ENCODE results near the gene P3R3URF.

P3R3URF gene

DNA sequence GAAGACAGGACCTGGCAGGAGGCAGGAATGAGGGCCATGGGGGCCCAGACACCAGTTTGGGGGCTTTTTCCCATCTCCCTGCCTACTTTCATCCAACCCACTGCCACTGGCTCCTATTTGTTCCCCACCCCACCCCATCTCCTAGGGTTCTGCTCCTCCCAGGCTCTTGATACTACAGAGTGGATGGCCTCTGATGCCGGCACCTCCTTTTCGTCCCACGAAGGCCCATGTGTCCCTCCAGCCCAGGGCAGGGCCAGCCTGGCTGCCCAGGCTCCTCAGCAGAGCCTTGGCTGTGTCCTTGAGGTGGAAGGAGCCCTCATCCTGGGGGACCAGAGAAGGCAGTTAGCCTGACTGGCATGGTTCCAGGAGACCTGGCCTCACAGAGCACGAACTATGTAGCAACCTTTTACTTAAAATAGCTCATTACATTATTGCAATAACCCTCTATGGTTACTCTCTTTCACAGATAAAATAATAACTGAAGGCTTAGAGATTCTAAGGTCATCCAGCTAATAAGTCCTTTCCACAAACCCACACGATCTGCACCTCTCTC is 18.4 kb upstream of the P3R3URF start:
- TF ChIP-seq, protein P1, sequence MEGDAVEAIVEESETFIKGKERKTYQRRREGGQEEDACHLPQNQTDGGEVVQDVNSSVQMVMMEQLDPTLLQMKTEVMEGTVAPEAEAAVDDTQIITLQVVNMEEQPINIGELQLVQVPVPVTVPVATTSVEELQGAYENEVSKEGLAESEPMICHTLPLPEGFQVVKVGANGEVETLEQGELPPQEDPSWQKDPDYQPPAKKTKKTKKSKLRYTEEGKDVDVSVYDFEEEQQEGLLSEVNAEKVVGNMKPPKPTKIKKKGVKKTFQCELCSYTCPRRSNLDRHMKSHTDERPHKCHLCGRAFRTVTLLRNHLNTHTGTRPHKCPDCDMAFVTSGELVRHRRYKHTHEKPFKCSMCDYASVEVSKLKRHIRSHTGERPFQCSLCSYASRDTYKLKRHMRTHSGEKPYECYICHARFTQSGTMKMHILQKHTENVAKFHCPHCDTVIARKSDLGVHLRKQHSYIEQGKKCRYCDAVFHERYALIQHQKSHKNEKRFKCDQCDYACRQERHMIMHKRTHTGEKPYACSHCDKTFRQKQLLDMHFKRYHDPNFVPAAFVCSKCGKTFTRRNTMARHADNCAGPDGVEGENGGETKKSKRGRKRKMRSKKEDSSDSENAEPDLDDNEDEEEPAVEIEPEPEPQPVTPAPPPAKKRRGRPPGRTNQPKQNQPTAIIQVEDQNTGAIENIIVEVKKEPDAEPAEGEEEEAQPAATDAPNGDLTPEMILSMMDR (IDR thresholded peaks at IDR 0.05; ENCODE audit: low read depth, low read length), result no peak
- DNase-seq (ENCODE audit: low read depth in 2 of 2), result peak in 1 of 2 donors; percentile 19
- no peak overlapping the region for H3K4me3 ChIP-seq (replicated peaks in 1 of 2; ENCODE audit: low read depth in 2 of 2, low read length in 2 of 2)

DNA sequence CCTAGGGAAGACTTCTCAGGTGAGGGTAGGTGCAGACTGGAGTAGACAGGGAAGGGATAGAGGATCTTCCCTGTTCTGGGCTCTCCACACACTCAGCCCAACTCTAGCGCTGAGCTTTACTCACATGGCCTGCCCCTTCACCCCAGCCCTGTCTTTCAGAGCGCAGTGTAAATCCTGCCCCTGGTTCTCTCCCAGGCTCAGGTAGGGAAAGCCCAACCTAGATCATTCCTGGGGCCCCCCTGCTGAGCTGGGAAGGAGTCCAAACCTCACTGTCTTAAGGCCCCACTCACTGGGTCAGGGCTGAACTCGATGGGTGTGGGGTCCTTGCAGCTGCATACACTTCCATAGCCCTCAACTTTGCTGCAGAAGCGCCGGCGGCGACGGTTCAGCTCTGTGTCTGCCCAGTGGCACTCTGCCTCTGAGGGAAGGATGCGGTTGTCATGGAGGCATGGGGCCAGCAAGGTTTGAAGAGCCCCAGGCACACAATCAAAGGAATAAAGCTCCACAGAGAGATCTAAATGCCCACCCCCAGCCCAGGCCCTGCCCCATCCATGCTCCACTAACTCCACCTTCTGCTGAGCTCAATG is 17.8 kb upstream of the P3R3URF start:
- TF ChIP-seq, protein P1 (IDR thresholded peaks at IDR 0.05; ENCODE audit: low read depth, low read length), result no peak

DNA sequence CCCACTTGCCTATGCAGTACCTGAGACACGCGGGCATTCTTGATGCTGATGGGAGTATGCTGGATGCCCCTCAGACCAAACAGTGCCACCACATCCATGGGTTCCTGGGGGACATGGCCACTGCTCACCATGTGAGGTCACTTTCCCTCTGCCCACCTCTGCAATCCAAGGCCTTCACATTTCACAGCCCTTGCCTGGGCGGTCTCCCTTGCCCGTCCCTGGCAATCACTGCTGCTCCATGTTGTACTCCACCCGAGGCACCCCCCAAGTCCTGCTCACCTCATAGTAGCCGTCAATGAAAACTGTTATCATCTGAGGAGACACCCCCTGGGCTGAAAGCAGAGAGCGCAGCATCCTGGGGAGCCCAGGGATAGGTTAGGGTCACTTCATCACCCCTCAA is 17.0 kb upstream of the P3R3URF start:
- H3K4me3 ChIP-seq (replicated peaks in 1 of 2; ENCODE audit: low read depth in 2 of 2, low read length in 2 of 2), result no peak overlapping the region

More for the DNA sequence above, 17.8 kb upstream of the P3R3URF start:
- DNase-seq (ENCODE audit: low read depth in 2 of 2), result no peak
- H3K4me3 ChIP-seq (replicated peaks in 1 of 2; ENCODE audit: low read depth in 2 of 2, low read length in 2 of 2), result no peak overlapping the region

DNA sequence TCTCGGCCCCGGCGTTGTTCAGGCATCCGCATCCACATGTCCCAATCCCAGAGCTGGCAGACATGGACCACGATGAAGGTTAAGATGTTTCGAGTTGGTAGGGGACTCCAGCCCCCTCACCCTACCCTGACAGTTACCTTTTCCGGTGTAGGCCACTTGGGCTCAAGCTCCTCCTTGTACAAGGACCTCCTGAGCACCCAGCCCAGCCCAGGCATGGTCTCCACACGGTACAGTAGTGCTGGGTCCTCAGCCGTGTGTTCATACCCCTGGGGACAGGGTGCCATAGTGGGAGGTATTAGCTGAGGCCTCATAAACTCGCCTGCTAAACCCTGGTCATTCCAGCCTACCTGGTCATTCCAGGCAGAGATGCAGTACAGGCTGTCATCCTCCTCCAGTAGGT is 15.9 kb upstream of the P3R3URF start:
- DNase-seq (ENCODE audit: low read depth in 2 of 2), result no peak
- TF ChIP-seq, protein P1 (IDR thresholded peaks at IDR 0.05; ENCODE audit: low read depth, low read length), result no peak
- no peak overlapping the region for H3K4me3 ChIP-seq (replicated peaks in 1 of 2; ENCODE audit: low read depth in 2 of 2, low read length in 2 of 2)

More for the DNA sequence above, 17.0 kb upstream of the P3R3URF start:
- DNase-seq (ENCODE audit: low read depth in 2 of 2), result no peak
- TF ChIP-seq, protein P1 (IDR thresholded peaks at IDR 0.05; ENCODE audit: low read depth, low read length), result no peak

DNA sequence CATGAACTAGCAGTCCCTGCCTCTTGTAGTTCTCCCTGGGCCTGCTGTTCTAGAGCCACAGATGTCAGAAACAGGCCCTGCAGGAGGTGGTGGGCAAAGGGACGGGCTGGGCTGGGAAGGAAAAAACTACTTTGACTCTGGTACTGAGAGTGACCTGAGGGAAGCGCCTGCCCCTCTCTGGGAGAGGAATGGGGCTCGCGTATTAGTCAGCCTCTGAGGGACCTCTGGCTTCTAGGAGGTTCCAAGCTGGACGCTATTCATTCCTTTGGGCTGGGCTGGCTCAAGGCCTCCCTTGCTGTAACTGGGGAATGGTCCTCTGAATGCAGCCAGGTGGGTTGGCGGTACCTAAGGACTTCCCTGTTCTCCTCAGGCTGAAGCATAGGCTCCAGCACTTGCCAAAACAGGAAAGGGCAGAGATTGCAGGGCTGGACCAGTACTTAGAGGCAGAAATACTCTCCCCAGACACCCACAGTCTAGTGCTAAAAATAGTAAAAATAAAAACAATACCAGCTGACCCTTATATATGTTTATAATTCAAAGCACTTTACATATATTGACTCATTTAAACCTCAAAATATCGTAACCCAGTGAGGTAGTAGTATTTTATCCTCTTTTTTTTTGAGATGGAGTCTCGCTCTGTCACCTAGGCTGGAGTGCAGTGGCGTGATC is 14.9 kb upstream of the P3R3URF start:
- TF ChIP-seq, protein P1 (IDR thresholded peaks at IDR 0.05; ENCODE audit: low read depth, low read length), result no peak
- H3K4me3 ChIP-seq (replicated peaks in 1 of 2; ENCODE audit: low read depth in 2 of 2, low read length in 2 of 2), result no peak overlapping the region

DNA sequence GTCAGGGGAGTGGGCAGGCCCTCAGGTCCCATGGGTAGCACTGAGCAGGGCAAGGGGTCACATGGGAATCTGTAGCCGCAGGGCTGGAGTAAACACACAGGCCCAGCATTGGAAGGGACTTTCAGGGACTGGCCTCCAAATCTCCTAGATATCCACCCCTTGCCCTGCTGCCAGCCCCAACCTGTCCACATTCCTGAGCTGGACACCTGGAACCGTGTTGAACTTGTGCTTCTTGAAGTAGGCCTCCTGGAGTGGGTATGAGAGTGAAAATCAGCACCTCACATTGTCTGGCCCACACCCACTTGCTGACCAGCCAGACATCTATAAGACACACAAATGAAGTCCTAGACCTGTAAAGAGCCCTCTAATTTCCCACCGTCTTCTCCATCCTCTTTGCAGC is 14.3 kb upstream of the P3R3URF start:
- DNase-seq (ENCODE audit: low read depth in 2 of 2), result no peak
- TF ChIP-seq, protein P1 (IDR thresholded peaks at IDR 0.05; ENCODE audit: low read depth, low read length), result no peak
- H3K4me3 ChIP-seq (replicated peaks in 1 of 2; ENCODE audit: low read depth in 2 of 2, low read length in 2 of 2), result no peak overlapping the region

More for the DNA sequence above, 14.9 kb upstream of the P3R3URF start:
- no peak for DNase-seq (ENCODE audit: low read depth in 2 of 2)
